ENCODE results near the gene RBMY1J.
"Not testable (repeated sequence)": the region's sequence is repeated elsewhere in the genome, so short reads cannot be mapped to it uniquely, and the experiment has no call there.

The RBMY1J gene

GRCh38 chrY:22403110-22403509, at the start of gene RBMY1J:
RBMY1J (plus strand) TSS chrY:22403410; CDS start chrY:22405448, 2,038 bp downstream.
- not testable (repeated sequence) for H3K27ac ChIP-seq

- TF ChIP-seq CTCF (IDR thresholded peaks at IDR 0.05), result no peak
- no peak for TF ChIP-seq ZFX (IDR thresholded peaks at IDR 0.05; ENCODE audit: borderline replicate concordance)
- no peak overlapping the region for H3K27ac ChIP-seq
These were observed 35.8 kb upstream of the RBMY1J start for GRCh38 chrY:22367416-22367815.

- no peak for TF ChIP-seq ZFX (IDR thresholded peaks at IDR 0.05; ENCODE audit: borderline replicate concordance)
- no peak for TF ChIP-seq CTCF (IDR thresholded peaks at IDR 0.05)
- no peak overlapping the region for H3K27ac ChIP-seq
These were observed 32.6 kb upstream of the RBMY1J start for GRCh38 chrY:22370623-22371022.

GRCh38 chrY:22373494-22373893, 29.7 kb upstream of the RBMY1J start:
- H3K27ac ChIP-seq, result no peak overlapping the region
- TF ChIP-seq CTCF (IDR thresholded peaks at IDR 0.05) (no peak), ZFX (IDR thresholded peaks at IDR 0.05; ENCODE audit: borderline replicate concordance) (no peak)

- not testable (repeated sequence) for H3K27ac ChIP-seq
These were observed 41.6 kb downstream of the RBMY1J start for GRCh38 chrY:22444718-22445396.

- not testable (repeated sequence) for H3K27ac ChIP-seq
These were observed 52.3 kb downstream of the RBMY1J start for GRCh38 chrY:22455522-22455921.

- not testable (repeated sequence) for H3K27ac ChIP-seq
These were observed 58.8 kb downstream of the RBMY1J start for GRCh38 chrY:22461962-22462361.
